HG03095 (cell line): ENCODE data around the gene NME3.
"Not testable (repeated sequence)": the region's sequence is repeated elsewhere in the genome, so short reads cannot be mapped to it uniquely, and the experiment has no call there.

ENCODE experiments used
- ATAC-seq: cut with Tn5 transposase; IDR thresholded peaks from one replicate; pipeline ENCODE4 v1.9.1; 2021; ENCODE audit warnings: moderate library complexity; ENCODE audit not compliant: unreplicated experiment

Gene NME3

DNA sequence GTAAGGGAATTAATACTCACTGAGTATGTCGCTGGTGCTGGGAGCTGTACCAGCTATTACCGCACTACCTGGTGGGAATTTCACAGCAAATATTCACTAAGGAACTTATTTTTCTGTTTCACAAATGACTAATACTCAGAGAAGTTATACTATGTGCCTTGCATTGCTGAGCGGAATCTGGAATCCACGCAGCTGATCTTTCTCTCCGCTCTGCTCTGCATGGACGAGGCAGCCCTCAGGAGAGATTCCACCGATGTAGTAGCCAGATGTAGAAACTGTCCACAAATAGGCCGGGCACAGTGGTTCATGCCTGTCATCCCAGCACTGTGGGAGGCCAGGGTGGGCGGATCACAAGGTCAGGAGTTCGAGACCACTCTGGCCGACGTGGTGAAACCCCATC is 17.1 kb downstream of the NME3 start:
- no peak for ATAC-seq

DNA sequence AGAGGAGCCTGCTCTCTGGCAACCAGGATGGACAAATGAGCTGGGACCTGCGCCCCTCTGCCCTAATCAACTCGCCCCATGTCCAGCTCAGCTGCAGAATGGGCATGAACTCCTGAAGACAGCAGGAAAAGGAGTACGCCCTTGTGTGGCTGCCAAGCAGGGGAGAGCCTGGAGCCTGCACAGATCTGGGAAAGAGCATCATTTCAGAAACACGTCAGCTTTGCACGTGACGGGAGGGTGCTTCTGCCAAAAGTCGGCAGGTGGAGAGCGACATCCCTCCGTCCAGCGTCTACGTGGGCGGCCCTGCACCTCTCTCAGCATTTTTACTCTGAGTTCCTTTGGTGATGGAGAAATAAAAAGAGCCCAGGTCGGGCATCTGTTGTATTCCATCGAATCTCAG is 18.5 kb downstream of the NME3 start:
- no peak for ATAC-seq

DNA sequence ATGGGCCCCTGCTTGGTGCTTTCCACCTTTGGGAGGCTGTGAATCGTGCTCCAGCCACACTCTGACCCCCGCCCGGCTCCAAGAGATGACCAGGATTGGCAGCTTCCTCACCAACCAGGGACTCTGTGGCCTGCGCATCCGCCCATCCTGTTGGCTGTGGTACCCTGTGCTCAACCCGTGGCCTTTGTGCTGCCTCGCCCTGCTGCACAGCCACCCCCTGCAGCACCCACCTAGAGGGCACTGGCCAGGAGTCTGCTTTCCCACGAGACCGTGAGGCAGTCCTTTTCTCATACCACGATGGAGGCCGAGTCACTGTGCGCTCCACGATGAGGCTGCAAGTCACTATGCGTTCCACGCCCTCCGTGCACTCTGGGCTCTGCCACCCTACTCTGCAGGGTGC is 19.4 kb downstream of the NME3 start:
- no peak for ATAC-seq

DNA sequence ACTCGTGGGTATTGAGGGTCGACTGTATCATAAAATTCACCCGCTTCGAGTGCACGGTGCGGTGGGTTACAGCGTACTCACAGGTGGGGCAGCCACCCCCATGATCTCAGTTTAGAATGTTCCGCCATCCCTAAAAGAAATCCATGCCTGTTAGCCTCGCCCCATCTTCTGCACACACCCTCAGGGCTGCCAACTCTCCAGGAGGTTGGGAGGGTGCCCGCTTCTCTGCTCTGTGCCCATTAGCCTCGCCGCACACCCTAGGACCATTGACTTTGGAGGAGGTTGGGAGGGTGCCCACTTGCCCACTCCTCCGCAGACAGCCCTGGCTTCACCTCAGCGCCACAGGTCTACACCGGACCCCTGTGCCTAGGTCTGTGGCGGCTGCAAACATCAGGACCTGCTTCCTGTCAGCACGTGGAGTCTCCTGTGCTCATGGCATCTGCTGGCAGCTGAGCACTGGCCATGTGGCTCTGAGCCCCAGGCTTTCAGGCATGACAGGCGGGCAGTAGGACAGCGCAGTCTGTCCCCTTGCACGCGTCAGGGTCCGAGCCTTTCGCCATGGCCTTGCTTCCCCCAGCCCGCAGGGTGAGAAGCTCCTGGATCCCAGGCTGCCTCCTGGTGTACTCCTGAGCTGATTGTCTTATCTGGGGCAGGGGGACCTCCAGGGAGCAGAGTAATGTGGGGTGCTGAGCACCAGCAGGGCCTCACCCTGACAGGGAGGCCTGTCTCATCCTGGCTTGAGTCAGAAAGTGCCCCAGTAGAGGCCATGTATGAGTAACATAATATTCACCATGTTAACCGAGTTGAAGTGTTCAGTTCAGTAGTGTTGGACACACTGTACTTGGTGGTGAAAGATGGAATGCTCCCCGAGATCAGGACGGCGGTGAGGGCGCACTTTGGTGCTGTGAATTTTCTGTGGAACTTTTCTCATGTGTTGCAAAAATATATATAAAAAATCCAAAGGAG is 21.9 kb downstream of the NME3 start:
- ATAC-seq: no peak

DNA sequence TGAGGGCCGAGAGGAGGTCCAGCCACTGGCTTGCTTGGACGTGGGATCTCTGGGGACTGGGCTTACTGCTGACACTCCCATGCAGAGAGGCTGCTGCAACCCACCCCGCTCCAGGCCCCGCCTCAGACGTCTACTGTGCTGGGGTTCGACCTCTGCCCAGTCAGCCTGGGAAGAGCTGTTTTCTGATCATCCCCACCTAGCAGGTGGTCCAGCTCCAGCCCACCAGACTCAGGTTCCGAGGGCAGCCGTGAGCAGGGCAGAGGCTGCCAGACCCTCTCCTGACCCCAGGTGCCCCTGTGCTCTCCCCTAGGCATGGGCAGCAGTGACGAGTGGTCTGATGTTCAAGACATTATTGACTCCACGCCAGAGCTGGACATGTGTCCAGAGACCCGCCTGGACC is 23.4 kb downstream of the NME3 start:
- no peak for ATAC-seq

DNA sequence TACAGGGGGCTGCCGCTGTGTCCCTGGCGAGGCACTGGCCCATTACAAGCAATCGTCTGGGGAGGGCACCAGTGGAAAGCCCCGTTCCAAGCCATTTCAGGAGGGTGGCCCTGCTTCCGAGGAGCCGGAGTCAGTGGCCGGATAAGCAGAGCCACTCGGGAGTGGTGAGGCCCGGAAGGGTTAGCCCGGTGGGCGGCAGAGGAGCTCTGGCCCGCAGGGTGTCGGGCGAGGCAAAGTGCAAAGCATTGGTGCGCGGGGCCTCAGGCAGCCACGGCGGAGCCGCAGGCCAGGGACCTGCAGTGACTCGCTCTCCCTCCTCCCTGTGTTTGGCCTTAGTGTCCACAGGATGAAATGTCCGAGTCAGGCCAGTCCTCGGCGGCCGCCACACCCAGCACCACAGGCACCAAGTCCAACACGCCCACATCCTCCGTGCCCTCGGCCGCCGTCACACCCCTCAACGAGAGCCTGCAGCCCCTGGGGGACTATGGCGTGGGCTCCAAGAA is 24.6 kb downstream of the NME3 start:
- no peak for ATAC-seq

DNA sequence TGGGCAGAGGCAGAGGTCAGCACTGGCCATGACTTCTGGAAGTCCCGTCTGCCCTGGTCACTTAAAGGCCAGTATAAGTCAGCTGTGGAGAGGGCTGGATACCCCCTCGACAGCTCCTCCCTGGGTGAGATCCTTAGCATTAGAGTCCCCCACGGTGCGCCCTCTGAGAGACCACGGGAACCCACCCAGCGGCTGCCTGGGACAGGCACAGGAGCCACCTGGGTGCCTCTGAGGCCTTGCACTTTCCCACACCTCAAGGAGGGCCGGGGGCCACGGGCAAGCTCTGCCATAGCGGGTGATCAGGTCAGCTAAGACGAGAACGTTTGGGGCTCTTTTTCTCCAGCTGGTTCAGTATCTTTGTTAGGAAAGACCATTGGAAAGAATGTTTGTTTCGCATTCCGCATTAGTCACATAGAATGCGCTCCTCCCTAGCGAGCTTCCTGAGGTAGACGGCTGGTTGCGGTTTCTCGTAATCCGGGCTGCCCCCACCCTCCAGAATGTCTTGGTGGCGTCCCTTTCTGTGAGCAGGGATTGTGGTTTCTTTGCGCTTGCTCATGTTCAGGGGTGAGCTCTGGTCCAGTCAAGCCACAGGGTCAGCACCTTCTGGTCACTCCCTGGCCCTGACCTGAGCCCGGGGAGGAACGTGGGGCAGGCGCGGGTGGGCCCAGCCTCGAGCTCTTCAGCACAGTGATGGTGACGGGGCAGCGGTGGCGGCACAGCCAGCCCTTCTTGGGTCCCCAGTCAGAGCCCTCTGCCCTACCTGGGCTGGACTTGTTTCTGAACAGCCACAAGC is 25.2 kb downstream of the NME3 start:
- no peak for ATAC-seq

DNA sequence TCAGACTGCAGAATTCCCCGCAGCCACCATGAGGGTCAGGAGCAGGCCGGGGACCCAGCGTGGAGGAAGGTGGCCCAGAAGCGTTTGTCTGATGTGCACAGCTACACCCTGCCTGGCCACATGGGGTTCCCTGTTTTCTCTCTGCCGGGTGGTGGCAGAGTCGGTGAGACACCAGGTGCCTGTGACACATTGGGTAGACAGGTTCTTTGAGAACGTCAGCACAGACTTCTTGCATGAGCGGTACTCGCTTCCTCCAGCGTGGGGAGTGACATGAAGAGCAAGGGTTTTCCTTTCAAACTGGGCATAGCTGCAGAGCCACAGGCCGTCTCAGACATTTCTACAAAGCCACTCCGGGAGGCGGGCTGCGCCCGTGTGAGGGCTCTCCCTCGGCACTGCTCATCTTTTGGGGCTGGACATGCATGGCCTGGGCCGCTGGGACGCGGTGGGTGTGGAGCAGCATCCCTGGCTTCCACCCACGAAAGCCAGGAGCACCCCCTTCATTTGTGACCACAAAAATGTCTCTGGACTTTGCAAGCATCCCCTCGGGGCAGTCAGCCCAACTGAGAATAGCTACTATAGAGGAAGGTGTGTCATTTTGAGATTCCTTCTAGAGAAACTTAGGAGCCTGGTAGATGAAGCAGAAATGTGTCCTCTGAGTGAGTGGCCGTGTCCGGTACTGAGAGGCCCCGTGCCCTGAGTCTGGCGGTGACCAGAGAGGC is 26.0 kb downstream of the NME3 start:
- no peak for ATAC-seq

DNA sequence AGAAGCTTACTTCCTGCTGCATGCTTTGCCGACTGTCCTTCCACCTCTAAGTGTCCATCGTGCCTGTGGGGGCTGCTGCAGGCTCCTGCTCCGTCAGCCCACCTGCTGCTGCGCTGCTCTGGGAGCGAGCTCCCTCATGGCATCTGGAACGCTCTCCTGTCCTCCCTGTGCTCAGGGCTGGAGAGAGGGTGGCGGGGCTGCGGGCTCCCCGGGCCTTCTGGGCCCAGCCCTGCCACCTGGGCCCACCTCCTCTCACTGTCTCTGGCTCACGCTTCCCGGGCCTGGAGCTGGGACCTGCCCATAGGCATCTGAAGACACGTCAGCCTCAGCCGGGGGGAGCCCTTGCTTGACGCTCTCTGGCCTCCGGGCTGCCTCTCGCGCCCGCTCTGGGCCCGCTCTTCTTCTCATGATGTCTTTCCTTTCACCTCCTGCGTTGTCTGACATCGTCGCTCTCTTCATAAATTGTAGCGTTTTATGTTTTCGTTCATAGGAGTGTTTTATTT is 27.0 kb downstream of the NME3 start:
- ATAC-seq: no peak

DNA sequence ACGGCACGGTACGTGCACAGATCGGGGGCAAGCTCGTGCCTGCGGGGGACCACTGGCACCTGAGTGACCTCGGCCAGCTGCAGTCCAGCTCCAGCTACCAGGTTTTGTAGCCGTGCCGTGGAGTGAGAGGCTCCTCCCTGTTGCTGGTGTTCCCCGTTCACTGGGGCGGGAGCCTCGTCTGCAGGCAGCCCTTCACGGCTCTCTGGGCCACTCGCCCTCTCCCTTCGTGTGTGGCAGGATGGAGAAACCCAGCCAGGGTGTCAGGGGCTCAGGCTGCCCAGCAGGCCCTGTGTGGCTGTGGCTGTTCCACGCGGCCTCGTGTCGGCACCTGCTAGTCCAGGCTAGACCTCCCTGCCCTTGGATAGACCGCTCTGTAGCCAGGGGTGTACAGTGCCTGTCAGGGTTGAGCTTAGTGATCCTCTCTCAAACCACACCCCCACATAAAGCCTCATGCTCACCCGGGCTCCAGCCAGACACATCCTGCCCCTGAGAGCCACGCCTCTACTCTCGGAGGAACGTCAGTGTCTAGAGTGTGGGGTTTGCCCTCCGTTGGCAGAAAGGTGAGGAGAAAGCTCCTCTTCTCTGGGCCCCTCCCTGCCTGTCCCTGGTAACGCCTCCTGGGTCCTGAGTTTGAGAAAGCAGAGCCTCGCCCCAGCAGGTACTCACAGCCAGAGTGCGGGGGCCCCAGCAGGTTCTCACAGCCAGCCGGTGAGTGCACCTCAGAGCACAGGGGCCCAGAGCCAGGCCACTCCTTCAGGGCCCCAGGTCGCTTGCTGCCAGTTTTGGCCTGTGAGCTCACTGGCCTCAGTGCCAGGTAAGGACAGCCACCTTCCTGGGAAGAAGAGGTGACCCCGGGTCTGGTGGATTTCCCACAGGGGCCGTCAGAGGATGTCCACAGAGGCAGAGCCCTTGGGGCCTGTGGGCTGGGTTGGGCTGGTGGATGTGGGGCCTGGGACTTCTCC is 27.7 kb downstream of the NME3 start:
- ATAC-seq: no peak

DNA sequence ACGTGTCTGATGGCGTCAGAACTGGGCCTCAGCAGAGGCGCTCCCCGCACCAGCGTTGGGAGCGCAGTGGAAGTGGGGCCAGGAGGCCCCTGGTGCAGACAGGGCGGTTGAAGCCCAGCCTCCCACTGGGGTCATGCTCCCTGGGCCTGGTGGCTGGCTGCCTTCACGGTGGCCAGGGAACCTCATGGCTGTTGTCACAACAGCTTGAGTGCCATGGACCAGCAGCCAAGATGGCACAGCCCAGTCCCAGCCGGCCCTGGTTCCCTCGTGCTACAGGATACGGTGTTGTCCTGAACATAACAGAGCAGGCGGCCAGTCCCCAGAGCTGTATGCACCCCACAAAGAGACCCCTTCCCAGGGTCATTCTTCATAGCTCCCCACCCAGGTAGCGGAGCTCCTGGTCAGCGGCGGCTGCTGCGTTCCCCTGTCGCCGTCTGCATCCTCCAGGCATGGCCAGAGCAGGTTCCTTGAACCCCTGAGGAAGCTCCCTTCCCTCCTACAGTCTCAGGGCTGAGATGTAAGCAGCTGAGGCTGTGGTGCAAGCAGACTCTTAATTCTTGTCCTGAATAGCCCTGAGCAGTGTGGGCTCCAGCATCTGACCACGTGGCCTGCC is 29.7 kb downstream of the NME3 start:
- ATAC-seq: no peak

DNA sequence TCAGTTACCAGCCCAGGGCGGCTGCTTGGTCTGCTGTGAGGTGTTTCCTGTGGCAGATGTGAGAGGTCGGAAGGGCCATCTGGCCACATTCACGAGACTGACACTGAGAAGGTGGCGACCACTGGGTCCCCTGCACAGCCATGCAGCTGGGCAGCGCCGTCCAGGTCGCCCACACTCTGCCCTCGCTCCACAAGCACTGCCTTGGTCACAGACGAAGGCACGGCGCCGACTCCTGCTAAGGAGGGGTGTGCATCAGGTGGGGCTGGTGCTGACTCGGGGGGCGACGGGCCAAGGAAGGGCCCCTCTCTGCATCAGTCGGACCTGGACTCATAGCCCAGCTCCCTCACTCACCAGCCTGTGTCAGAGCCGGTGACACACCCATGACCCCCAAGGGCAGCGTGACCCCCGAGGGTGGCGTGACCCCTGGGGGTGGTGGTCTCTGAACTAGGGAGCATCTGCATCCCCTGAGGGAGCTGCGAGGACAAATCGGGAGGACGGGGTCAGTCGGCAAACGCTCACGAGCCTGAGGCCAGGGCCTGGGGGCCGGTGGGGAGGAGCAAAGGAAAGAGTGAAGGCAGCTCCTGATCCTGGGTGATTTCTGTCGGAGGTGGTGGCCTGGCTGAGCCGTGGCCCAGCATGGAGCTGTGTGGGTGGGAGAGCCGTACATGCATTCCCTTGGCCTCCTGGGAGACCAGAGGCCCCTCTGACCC is 30.4 kb downstream of the NME3 start:
- ATAC-seq: no peak

DNA sequence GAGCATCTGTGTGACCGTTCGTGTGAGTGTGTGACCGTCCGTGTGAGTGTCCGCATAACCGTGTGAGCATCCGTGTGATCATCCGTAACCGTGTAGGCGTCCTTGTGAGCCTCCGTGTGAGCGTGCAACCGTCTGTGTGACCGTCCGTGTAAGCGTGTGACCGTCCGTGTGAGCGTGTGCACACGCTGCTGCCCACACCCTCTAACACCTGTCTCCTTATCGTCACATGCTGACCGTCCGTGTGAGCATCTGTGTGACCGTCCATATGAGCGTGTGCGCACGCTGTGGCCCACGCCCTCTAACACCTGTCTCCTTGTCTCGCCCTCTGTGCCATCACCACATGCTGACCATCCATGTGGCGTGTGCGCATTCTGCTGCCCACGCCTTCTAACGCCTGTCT is 31.1 kb downstream of the NME3 start:
- no peak for ATAC-seq

DNA sequence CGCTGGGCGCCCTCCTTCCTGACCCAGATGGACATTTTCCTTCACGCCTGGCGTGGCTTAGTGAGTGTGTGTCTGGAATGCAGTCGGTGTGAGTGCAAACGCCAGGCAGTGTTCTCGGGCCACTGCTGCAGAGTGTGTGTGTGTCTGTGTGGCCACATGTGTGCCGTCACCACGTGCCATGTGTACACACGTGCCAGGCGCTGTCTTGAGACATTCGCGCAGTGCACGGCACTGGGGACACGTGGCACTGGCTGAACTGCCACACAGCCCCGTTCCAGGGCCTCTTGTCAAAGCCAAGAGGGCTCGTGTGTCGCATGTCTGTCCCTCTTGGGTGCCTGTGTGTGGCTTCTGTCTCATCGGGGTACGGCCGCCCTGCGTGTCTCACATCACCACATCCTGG is 36.5 kb downstream of the NME3 start:
- ATAC-seq: no peak

DNA sequence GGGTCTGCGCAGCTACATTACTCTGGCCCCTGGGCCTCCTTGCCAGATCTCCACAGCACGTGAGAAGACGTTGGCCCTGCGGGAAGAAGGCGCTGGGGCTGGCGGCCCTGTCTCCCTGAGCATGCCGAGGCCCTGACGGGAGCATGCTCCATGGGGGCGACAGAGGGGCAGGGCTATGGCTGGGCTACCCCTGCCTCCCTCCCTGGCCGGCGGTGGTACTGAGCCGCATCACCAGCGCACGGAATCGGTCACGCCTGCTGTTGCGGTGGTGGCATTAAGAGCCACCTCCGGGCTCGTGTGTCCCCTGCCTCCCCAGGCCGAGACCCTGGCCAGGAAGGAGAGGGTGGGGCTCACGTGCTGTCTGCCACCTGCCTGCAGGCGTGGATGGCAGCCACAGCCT is 37.2 kb downstream of the NME3 start:
- ATAC-seq: no peak

DNA sequence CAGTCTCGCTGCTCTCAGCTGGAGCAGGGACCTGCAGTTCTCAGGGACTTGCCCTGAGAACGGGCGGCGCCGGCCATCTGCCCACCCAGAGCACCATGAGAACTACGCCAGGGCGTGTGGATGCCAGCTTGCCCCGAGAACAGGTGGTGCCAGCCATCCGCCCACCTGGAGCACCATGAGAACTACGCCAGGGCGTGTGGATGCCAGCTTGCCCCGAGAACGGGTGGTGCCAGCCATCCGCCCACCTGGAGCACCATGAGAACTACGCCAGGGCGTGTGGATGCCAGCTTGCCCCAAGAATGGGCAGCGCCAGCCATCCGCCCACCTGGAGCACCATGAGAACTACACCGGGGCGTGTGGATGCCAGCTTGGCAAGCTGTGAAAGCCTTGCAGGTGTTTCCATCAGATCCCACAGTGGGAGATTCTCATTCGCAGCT is 38.8 kb downstream of the NME3 start:
- ATAC-seq: not testable (repeated sequence)

DNA sequence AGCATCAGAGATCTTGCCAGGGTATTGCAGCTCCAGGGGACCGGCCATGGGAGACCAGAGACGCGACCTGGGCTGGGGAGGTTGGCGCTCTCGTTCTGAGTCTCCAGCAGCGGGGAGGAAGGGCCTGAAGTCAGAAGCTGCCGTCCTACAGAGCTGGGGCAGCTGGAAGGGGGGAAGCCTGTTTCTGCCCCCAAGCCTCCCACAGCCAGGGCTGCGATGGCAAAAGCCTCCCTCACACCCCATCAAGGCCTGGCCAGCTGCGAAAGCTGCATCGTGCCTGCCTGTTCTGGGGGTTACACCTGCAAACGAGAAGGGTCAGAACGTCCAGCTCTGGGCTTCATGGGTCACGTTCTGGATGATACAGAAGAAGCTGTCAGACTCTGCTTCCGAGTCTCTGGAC is 39.3 kb downstream of the NME3 start:
- no peak for ATAC-seq

DNA sequence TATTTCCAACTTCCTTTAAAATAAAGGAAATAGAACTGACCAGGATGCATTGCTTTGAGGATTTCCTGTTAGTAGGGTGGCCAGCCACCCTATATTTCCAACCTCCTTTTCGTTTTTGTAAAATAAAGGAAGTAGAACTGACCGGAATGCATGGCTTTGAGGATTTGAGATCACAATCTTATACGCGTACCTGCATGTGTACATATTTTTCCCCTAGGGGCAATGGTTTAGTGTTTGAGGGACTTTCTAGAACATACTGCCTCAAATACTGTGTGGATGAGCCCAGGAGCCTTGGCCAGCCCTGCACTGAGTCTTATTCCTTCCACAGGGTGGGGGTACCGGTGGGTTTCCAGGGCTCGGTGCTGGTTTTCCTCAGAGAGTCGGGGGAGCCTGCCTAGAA is 39.7 kb downstream of the NME3 start:
- ATAC-seq: no peak

DNA sequence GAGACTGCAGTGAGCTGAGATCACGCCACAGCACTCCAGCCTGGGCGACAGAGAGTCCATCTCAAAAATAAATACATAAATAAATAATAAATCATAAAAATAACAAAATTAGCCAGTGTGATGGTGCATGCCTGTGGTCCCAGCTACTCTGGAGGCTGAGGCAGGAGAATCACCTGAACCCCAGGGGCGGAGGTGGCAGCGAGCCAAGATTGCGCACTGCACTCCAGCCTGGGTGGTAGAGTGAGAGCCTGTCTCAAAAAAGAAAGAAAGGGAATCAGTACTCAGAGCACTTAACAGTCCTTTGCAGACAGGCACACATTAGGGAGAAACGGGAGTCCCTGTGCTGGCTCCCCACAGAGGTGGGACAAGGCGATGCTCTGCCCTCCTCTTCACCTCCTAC is 40.3 kb downstream of the NME3 start:
- ATAC-seq: no peak
